ENCODE measurements around the gene TRIOBP.

TRIOBP gene

GRCh38 chr22:37703906-37704305, 7.1 kb downstream of the TRIOBP start:
- Histone ChIP-seq H3K27ac (ENCODE audit: extremely low read depth, low read depth, low read length) (no peak overlapping the region), H3K9me3 (ENCODE audit: control insufficient read depth, insufficient read depth, low read depth, low read length) (no peaks in the 10 kb centered on the region), H3K36me3 (ENCODE audit: control insufficient read depth in 2 of 2, insufficient read depth in 1 of 2, low read length in 2 of 2) (no peaks in the 10 kb centered on the region), H3K4me1 (ENCODE audit: control insufficient read depth, insufficient read depth, low read length) (no peaks in the 10 kb centered on the region), H3K4me3 (ENCODE audit: low read depth, low read length) (no peak overlapping the region)
- CTCF ChIA-PET = interaction anchor here (0.8 kb wide), 1 partner anchor 81 kb away, joined by 3 read pairs; no protein-coding TSS in a partner anchor
- TF ChIP-seq MYNN (tag by site-specific recombination; IDR thresholded peaks at IDR 0.05; ENCODE audit: borderline replicate concordance) = no peak
- POLR2A ChIA-PET = no interaction called here

GRCh38 chr22:37704645-37705044, 7.8 kb downstream of the TRIOBP start:
- TF ChIP-seq ZNF26 (tag by site-specific recombination; IDR thresholded peaks at IDR 0.05) (no peak), ZNF221 (tag by site-specific recombination; IDR thresholded peaks at IDR 0.05; ENCODE audit: borderline replicate concordance) (no peak), ZNF121 (tag by site-specific recombination; IDR thresholded peaks at IDR 0.05) (peak; percentile 87), SP2 (tag by site-specific recombination; IDR thresholded peaks at IDR 0.05) (no peak)
- no peaks in the 10 kb centered on the region for H3K9me3 ChIP-seq (ENCODE audit: control insufficient read depth, insufficient read depth, low read depth, low read length)
- ChIA-PET POLR2A (no interaction called here), CTCF (interaction anchor here (0.5 to 0.8 kb wide), 2 partner anchors 81 to 736 kb away, joined by 3 read pairs; no protein-coding TSS in a partner anchor)
- no peak overlapping the region for H3K27ac ChIP-seq (ENCODE audit: extremely low read depth, low read depth, low read length)
- H3K4me1 ChIP-seq (ENCODE audit: control insufficient read depth, insufficient read depth, low read length) = no peaks in the 10 kb centered on the region
- H3K36me3 ChIP-seq (ENCODE audit: control insufficient read depth in 2 of 2, insufficient read depth in 1 of 2, low read length in 2 of 2) = no peaks in the 10 kb centered on the region
- H3K4me3 ChIP-seq (ENCODE audit: low read depth, low read length) = no peak overlapping the region

- H3K4me1 ChIP-seq (ENCODE audit: control insufficient read depth, insufficient read depth, low read length) = no peaks in the 10 kb centered on the region
- ChIA-PET POLR2A (no interaction called here), CTCF (interaction anchor here (0.5 kb wide), 1 partner anchor 736 kb away, joined by 3 read pairs; no protein-coding TSS in a partner anchor)
- no peaks in the 10 kb centered on the region for H3K36me3 ChIP-seq (ENCODE audit: control insufficient read depth in 2 of 2, insufficient read depth in 1 of 2, low read length in 2 of 2)
- TF ChIP-seq ZNF585B (tag by site-specific recombination; IDR thresholded peaks at IDR 0.05) = no peak
- peak; percentile 95 for TF ChIP-seq ZNF623 (tag by site-specific recombination; IDR thresholded peaks at IDR 0.05)
- no peak overlapping the region for H3K4me3 ChIP-seq (ENCODE audit: low read depth, low read length)
- H3K27ac ChIP-seq (ENCODE audit: extremely low read depth, low read depth, low read length) = no peak overlapping the region
- no peaks in the 10 kb centered on the region for H3K9me3 ChIP-seq (ENCODE audit: control insufficient read depth, insufficient read depth, low read depth, low read length)
These were observed 8.4 kb downstream of the TRIOBP start for GRCh38 chr22:37705205-37705604.

- ChIA-PET CTCF (no interaction called here), POLR2A (no interaction called here)
- H3K27ac ChIP-seq (ENCODE audit: extremely low read depth, low read depth, low read length) = no peak overlapping the region
- TF ChIP-seq GFI1B (tag by site-specific recombination; IDR thresholded peaks at IDR 0.05) = no peak
- no peak for TF ChIP-seq ZNF621 (tag by site-specific recombination; IDR thresholded peaks at IDR 0.05)
- TF ChIP-seq ZSCAN16 (tag by site-specific recombination; IDR thresholded peaks at IDR 0.05) = no peak
- TF ChIP-seq SP7 (tag by site-specific recombination; IDR thresholded peaks at IDR 0.05) = no peak
- peak; percentile 98 for TF ChIP-seq ZNF558 (tag by site-specific recombination; IDR thresholded peaks at IDR 0.05)
- 0 out of 2 replicates have a peak, but pooled peaks have one; percentile 21 for TF ChIP-seq GLIS1 (tag by site-specific recombination; IDR thresholded peaks at IDR 0.05)
- TF ChIP-seq BCL11B (tag by site-specific recombination; IDR thresholded peaks at IDR 0.05; ENCODE audit: low read depth) = no peak
- no peak for TF ChIP-seq ZNF146 (tag by site-specific recombination; IDR thresholded peaks at IDR 0.05)
- no peak for TF ChIP-seq ZNF202 (tag by site-specific recombination; IDR thresholded peaks at IDR 0.05; ENCODE audit: borderline replicate concordance)
- peak; percentile 85 for TF ChIP-seq ZIC2 (tag by site-specific recombination; IDR thresholded peaks at IDR 0.05)
- no peak for TF ChIP-seq ZNF473 (tag by site-specific recombination; IDR thresholded peaks at IDR 0.05)
- TF ChIP-seq ZNF626 (tag by site-specific recombination; IDR thresholded peaks at IDR 0.05) = no peak
- no peak for TF ChIP-seq PRDM10 (tag by site-specific recombination; IDR thresholded peaks at IDR 0.05)
- no peaks in the 10 kb centered on the region for H3K9me3 ChIP-seq (ENCODE audit: control insufficient read depth, insufficient read depth, low read depth, low read length)
- no peaks in the 10 kb centered on the region for H3K36me3 ChIP-seq (ENCODE audit: control insufficient read depth in 2 of 2, insufficient read depth in 1 of 2, low read length in 2 of 2)
- H3K4me1 ChIP-seq (ENCODE audit: control insufficient read depth, insufficient read depth, low read length) = no peaks in the 10 kb centered on the region
- no peak overlapping the region for H3K4me3 ChIP-seq (ENCODE audit: low read depth, low read length)
These were observed 12.0 kb downstream of the TRIOBP start for GRCh38 chr22:37708580-37709444.

All from HEK293 (cell line).